ENCODE measurements around the gene CDK10.

DNA sequence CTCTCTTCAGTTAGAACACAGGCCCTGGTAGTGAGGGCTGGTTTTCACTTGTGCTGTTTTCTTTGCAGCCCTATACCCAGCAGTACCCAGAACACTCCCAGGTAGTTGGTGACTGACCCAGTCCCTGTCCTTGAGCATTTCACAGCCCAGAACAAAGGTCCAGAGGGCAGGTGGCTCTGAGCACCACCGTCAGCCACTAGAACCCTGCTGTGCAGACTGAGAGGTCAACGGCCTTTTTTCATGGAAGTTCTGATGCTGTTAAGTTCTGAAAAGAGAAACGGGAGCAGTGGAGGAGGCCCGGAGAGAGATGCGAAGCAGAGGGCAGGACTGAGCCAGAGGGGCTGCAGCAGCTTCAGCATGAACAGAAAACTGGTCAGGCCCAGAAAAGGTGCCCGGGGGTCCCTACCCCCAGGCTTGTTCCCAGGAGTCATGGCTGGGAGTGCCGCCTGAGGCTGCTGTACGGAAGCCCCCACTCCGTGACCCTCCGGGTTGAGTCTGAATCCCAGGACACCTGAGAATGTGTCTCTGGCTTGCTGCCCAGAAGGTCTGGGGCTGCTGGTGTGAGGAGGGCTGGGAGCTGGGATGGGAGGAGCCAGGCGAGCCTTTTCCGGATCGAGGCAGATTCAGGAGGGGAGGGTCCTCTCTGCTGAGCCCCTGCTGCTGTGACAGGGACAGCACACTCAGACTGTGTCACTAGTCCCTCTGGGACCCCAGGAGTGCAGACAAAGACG lies 43.5 kb downstream of the CDK10 start:
- TF ChIP-seq, protein P1, sequence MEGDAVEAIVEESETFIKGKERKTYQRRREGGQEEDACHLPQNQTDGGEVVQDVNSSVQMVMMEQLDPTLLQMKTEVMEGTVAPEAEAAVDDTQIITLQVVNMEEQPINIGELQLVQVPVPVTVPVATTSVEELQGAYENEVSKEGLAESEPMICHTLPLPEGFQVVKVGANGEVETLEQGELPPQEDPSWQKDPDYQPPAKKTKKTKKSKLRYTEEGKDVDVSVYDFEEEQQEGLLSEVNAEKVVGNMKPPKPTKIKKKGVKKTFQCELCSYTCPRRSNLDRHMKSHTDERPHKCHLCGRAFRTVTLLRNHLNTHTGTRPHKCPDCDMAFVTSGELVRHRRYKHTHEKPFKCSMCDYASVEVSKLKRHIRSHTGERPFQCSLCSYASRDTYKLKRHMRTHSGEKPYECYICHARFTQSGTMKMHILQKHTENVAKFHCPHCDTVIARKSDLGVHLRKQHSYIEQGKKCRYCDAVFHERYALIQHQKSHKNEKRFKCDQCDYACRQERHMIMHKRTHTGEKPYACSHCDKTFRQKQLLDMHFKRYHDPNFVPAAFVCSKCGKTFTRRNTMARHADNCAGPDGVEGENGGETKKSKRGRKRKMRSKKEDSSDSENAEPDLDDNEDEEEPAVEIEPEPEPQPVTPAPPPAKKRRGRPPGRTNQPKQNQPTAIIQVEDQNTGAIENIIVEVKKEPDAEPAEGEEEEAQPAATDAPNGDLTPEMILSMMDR (IDR thresholded peaks at IDR 0.05): no peak
- TF ChIP-seq POLR2A (IDR thresholded peaks at IDR 0.05) (no peak), EP300 (IDR thresholded peaks at IDR 0.05) (no peak)

Measured in tibial nerve (tissue), 4 donors.